Effector memory CD4-positive, alpha-beta T cell (primary cell): ENCODE measurements around the gene LRIT3.
A peak's percentile ranks its signal among the peaks of the same experiment; 100 is the strongest.

Source experiments
- DNase-seq, 3 donors: peaks; one replicate each; pipeline ENCODE4 v3.0.0-alpha.2; 2020
- H3K27ac ChIP-seq: 2 replicates; pipeline ENCODE4 v1.7.0; 2013; ENCODE audit warnings: mild to moderate bottlenecking, low read length, moderate library complexity; ENCODE audit not compliant: insufficient read depth, poor library complexity, severe bottlenecking
- H3K27me3 ChIP-seq: replicated peaks from 2 replicates; pipeline ENCODE4 v1.7.0; 2013; ENCODE audit warnings: mild to moderate bottlenecking, low read length; ENCODE audit not compliant: insufficient read depth, control insufficient read depth, poor library complexity, severe bottlenecking
- H3K36me3 ChIP-seq: 2 replicates; pipeline ENCODE4 v1.7.0; 2013; ENCODE audit warnings: mild to moderate bottlenecking, low read length, moderate library complexity; ENCODE audit not compliant: control insufficient read depth, insufficient read depth
- H3K4me1 ChIP-seq: 2 replicates; pipeline ENCODE4 v1.7.0; 2013; ENCODE audit warnings: low read length, mild to moderate bottlenecking; ENCODE audit not compliant: control insufficient read depth, insufficient read depth, poor library complexity, severe bottlenecking
- H3K4me3 ChIP-seq: 2 replicates; pipeline ENCODE4 v1.7.0; 2013; ENCODE audit warnings: low read length, low read depth, mild to moderate bottlenecking; ENCODE audit not compliant: insufficient read depth, poor library complexity, severe bottlenecking
- H3K9me3 ChIP-seq: 2 replicates; pipeline ENCODE4 v1.7.0; 2013; ENCODE audit warnings: mild to moderate bottlenecking, low read length, moderate library complexity; ENCODE audit not compliant: control insufficient read depth
- total RNA-seq, 3 donors: gene quantifications; one replicate each; lab custom pipeline; 2026; lab: John Stamatoyannopoulos, UW

Gene LRIT3
- total RNA-seq: 0 to 0.09 (median 0) reads per million in 3 donors

GRCh38 chr4:109847896-109848442 lies at the start of gene LRIT3:
Gene LRIT3, plus strand, starts transcription at chr4:109848107. Its CDS starts 95 bp downstream, at chr4:109848202.
- Histone ChIP-seq H3K4me3 (no peak within 1 kb of the TSS), H3K27me3 (no peaks in the 10 kb centered on the region), H3K36me3 (no peaks in the 10 kb centered on the region), H3K27ac (no peak within 1 kb of the TSS), H3K9me3 (no peaks in the 10 kb centered on the region), H3K4me1 (no peaks in the 10 kb centered on the region)
- no peak for DNase-seq

GRCh38 chr4:109798866-109799265 lies 49.0 kb upstream of the LRIT3 start:
- no peak for DNase-seq
- no peak overlapping the region for H3K4me3 ChIP-seq
- H3K4me1 ChIP-seq: no peaks in the 10 kb centered on the region
- H3K36me3 ChIP-seq: no peaks in the 10 kb centered on the region
- H3K9me3 ChIP-seq: peaks cover 4% of the 10 kb centered on the region
- no peaks in the 10 kb centered on the region for H3K27me3 ChIP-seq
- no peak overlapping the region for H3K27ac ChIP-seq

- Histone ChIP-seq H3K4me1 (no peaks in the 10 kb centered on the region), H3K36me3 (no peaks in the 10 kb centered on the region), H3K27me3 (no peaks in the 10 kb centered on the region), H3K4me3 (no peak overlapping the region), H3K27ac (no peak overlapping the region), H3K9me3 (no peaks in the 10 kb centered on the region)
- no peak for DNase-seq
Measured at GRCh38 chr4:109801099-109801789, 46.7 kb upstream of the LRIT3 start.

- Histone ChIP-seq H3K4me3 (no peak within 1 kb of the TSS), H3K4me1 (no peaks in the 10 kb centered on the region), H3K27ac (no peak within 1 kb of the TSS), H3K36me3 (no peaks in the 10 kb centered on the region), H3K27me3 (no peaks in the 10 kb centered on the region), H3K9me3 (no peaks in the 10 kb centered on the region)
- DNase-seq: no peak
Measured at GRCh38 chr4:109801895-109802319, 46.0 kb upstream of the LRIT3 start, which contains the start of gene CFI. Gene CFI, minus strand, starts transcription at chr4:109801999. Its CDS starts 28 bp downstream, at chr4:109801971.

GRCh38 chr4:109803924-109804571 lies 43.9 kb upstream of the LRIT3 start:
- H3K4me3 ChIP-seq: no peak overlapping the region

GRCh38 chr4:109809655-109810054 lies 38.3 kb upstream of the LRIT3 start:
- Histone ChIP-seq H3K36me3 (no peaks in the 10 kb centered on the region), H3K27me3 (no peaks in the 10 kb centered on the region)

More at GRCh38 chr4:109803924-109804571, 43.9 kb upstream of the LRIT3 start:
- Histone ChIP-seq H3K36me3 (no peaks in the 10 kb centered on the region), H3K27ac (no peak overlapping the region), H3K27me3 (no peaks in the 10 kb centered on the region), H3K4me1 (no peaks in the 10 kb centered on the region), H3K9me3 (no peaks in the 10 kb centered on the region)
- no peak for DNase-seq

GRCh38 chr4:109810552-109811387 lies 37.1 kb upstream of the LRIT3 start:
- H3K4me3 ChIP-seq: no peak overlapping the region
- H3K9me3 ChIP-seq: no peaks in the 10 kb centered on the region
- DNase-seq: no peak
- no peaks in the 10 kb centered on the region for H3K36me3 ChIP-seq
- no peak overlapping the region for H3K27ac ChIP-seq
- H3K4me1 ChIP-seq: no peaks in the 10 kb centered on the region
- H3K27me3 ChIP-seq: no peaks in the 10 kb centered on the region

More at GRCh38 chr4:109809655-109810054, 38.3 kb upstream of the LRIT3 start:
- Histone ChIP-seq H3K27ac (no peak overlapping the region), H3K4me3 (no peak overlapping the region), H3K4me1 (no peaks in the 10 kb centered on the region), H3K9me3 (no peaks in the 10 kb centered on the region)
- no peak for DNase-seq

- no peaks in the 10 kb centered on the region for H3K9me3 ChIP-seq
- H3K4me1 ChIP-seq: peaks cover 5% of the 10 kb centered on the region
- no peak overlapping the region for H3K4me3 ChIP-seq
- H3K27ac ChIP-seq: no peak overlapping the region
- H3K36me3 ChIP-seq: no peaks in the 10 kb centered on the region
- H3K27me3 ChIP-seq: no peaks in the 10 kb centered on the region
- DNase-seq: no peak
Measured at GRCh38 chr4:109811707-109812106, 36.2 kb upstream of the LRIT3 start.

- Histone ChIP-seq H3K27me3 (no peaks in the 10 kb centered on the region), H3K27ac (peak within 1 kb of the TSS; percentile 88), H3K4me3 (peak within 1 kb of the TSS; percentile 84), H3K36me3 (peaks cover 7% of the 10 kb centered on the region), H3K9me3 (no peaks in the 10 kb centered on the region), H3K4me1 (peaks cover 5% of the 10 kb centered on the region)
- peak; percentile 75 to 85 (median 81) for DNase-seq
Measured at GRCh38 chr4:109815151-109816081, 32.5 kb upstream of the LRIT3 start, which contains the start of gene GAR1. Gene GAR1, plus strand, starts transcription at chr4:109815762. Its CDS starts 403 bp downstream, at chr4:109816165.
